ENCODE data around the gene ING2. TPM values are rescaled to one million over a fixed set of nuclear protein-coding genes. Genes with fewer than 3 reads are reported as not detected.

ING2 gene
- total and polyA plus RNA-seq, 12 donors = 18.9 to 119 (median 43.6) TPM

DNA sequence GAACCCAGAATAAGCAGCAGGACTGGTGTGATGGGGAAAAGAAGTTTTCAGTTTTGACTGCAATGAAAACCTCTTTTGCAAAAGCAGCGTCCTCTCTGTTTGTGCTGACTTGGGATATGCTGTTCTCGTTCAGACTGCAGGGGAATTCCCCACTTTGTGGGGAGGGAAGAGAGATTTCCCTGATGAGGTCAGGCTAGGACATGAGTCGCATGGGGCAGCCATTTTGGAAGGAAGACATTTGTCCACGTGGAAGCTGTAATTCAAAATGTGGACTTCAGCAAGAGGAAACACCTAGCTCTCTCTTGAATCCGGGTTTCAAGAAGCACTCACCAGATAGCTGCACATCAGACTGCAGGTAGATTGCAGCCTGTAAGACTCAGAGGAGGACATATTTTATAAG is 39.3 kb downstream of the ING2 start:
- no peaks in the 10 kb centered on the region for H3K36me3 ChIP-seq (replicated peaks in 1 of 2)
- H3K27ac ChIP-seq = no peak overlapping the region
- H3K4me3 ChIP-seq = no peak overlapping the region
- DNase-seq = no peak
- 82 to 88% (median 85%) methylated on average over 5 of the region's 5 CpGs for WGBS, 4 donors
- intact Hi-C loops (cut with DNase I) = no loop called here
- no peaks in the 10 kb centered on the region for H3K9me3 ChIP-seq (replicated peaks in 1 of 3)
- no peaks in the 10 kb centered on the region for H3K27me3 ChIP-seq
- no peak for TF ChIP-seq POLR2A (IDR thresholded peaks at IDR 0.05)
- TF ChIP-seq, protein P1, sequence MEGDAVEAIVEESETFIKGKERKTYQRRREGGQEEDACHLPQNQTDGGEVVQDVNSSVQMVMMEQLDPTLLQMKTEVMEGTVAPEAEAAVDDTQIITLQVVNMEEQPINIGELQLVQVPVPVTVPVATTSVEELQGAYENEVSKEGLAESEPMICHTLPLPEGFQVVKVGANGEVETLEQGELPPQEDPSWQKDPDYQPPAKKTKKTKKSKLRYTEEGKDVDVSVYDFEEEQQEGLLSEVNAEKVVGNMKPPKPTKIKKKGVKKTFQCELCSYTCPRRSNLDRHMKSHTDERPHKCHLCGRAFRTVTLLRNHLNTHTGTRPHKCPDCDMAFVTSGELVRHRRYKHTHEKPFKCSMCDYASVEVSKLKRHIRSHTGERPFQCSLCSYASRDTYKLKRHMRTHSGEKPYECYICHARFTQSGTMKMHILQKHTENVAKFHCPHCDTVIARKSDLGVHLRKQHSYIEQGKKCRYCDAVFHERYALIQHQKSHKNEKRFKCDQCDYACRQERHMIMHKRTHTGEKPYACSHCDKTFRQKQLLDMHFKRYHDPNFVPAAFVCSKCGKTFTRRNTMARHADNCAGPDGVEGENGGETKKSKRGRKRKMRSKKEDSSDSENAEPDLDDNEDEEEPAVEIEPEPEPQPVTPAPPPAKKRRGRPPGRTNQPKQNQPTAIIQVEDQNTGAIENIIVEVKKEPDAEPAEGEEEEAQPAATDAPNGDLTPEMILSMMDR (IDR thresholded peaks at IDR 0.05) = no peak
- H3K4me1 ChIP-seq (replicated peaks in 1 of 2) = no peaks in the 10 kb centered on the region

DNA sequence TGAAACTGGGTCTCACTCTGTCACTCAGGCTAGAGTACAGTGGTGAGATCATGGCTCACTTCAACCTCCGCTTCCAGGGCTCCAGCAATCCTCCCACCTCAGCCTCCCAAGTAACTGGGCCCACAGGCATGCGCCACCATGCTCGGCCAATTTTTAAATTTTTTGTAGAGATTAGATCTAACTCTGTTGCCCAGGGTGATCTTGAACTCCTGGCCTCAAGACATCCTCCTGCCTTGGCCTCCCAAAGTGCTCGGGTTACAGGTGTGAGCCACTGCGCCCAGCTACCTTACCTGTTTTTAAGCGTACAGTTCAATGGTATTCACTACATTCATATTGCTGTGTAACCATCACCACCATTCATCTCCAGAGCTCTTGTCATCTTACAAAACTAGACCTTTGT is 41.5 kb downstream of the ING2 start:
- H3K4me1 ChIP-seq (replicated peaks in 1 of 2) = no peaks in the 10 kb centered on the region
- WGBS, 4 donors = 91 to 96% (median 94%) methylated on average over 6 of the region's 6 CpGs
- TF ChIP-seq, protein P1 (IDR thresholded peaks at IDR 0.05) = no peak
- no peak for TF ChIP-seq POLR2A (IDR thresholded peaks at IDR 0.05)
- no peak for DNase-seq
- no peak overlapping the region for H3K27ac ChIP-seq
- no peaks in the 10 kb centered on the region for H3K27me3 ChIP-seq
- H3K36me3 ChIP-seq (replicated peaks in 1 of 2) = no peaks in the 10 kb centered on the region
- no peaks in the 10 kb centered on the region for H3K9me3 ChIP-seq (replicated peaks in 1 of 3)
- intact Hi-C loops (cut with DNase I) = no loop called here
- no peak overlapping the region for H3K4me3 ChIP-seq

DNA sequence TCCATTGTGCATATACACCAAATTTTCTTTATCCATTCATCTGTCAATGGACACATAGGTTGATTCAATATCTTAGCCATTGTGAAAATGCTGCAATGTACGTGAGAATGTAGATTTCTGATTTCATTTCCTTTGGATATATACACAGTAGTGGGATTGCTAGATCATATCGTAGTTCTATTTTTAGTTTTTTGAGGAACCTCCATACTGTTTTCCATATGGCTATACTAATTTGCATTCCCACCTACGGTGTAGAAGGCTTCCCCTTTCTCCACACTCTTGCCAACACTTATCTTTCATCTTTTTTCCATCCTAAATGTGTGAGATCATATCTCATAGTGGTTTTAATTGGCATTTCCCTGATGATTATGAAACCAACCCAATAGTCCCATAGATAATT is 43.4 kb downstream of the ING2 start:
- H3K36me3 ChIP-seq (replicated peaks in 1 of 2) = no peaks in the 10 kb centered on the region
- 85 to 92% (median 87%) methylated on average over 3 of the region's 3 CpGs for WGBS, 4 donors
- intact Hi-C loops (cut with DNase I) = no loop called here
- H3K4me1 ChIP-seq (replicated peaks in 1 of 2) = no peaks in the 10 kb centered on the region
- no peak overlapping the region for H3K27ac ChIP-seq
- H3K4me3 ChIP-seq = no peak overlapping the region
- DNase-seq = no peak
- H3K27me3 ChIP-seq = no peaks in the 10 kb centered on the region
- no peaks in the 10 kb centered on the region for H3K9me3 ChIP-seq (replicated peaks in 1 of 3)
- TF ChIP-seq POLR2A (IDR thresholded peaks at IDR 0.05) = no peak
- TF ChIP-seq, protein P1 (IDR thresholded peaks at IDR 0.05) = no peak

DNA sequence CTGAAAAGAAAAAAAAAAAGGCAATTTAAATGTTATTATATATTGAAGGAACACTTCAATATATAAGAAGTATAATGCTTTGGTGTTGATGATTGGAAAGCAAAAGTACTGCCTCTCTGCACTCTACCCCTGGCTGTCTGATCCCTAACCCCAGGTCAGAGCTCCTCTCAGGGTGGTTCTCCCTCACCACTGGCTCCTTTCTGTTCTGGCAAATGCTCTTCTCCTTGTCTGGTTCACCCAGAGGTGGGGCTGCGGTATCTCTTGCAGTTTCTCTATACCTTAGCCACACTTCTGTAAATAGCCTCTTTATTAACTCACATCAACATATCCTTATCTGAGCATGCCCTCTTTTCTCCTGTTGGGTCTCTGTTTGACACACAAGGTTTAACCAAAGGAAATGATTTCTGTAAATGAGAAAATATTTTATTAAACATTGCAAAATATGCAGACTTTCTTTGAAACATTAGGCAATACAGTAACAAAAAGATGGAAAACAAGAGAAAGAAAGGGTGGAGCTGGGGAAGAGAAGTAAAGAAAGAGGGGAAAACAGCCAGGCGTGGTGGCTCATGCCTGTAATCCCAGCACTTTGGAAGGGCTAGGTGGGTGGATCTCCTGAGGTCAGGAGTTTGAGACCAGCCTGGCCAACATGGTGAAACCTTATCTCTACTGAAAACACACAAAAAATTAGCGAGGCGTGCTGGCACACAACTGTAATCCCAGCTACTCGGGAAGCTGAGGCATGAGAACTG is 45.7 kb downstream of the ING2 start:
- no peak for TF ChIP-seq POLR2A (IDR thresholded peaks at IDR 0.05)
- TF ChIP-seq, protein P1 (IDR thresholded peaks at IDR 0.05) = no peak
- intact Hi-C loops (cut with DNase I) = no loop called here
- Histone ChIP-seq H3K9me3 (replicated peaks in 1 of 3) (no peaks in the 10 kb centered on the region), H3K4me3 (no peak overlapping the region), H3K27ac (no peak overlapping the region), H3K36me3 (replicated peaks in 1 of 2) (no peaks in the 10 kb centered on the region), H3K4me1 (replicated peaks in 1 of 2) (no peaks in the 10 kb centered on the region), H3K27me3 (no peaks in the 10 kb centered on the region)
- WGBS, 4 donors = 77 to 87% (median 84%) methylated on average over 5 of the region's 5 CpGs
- no peak for DNase-seq
